ENCODE measurements around the gene ADAMTS15. TPM values are rescaled to one million over a fixed set of nuclear protein-coding genes. Genes with fewer than 3 reads are reported as not detected.

Gene ADAMTS15, protein sequence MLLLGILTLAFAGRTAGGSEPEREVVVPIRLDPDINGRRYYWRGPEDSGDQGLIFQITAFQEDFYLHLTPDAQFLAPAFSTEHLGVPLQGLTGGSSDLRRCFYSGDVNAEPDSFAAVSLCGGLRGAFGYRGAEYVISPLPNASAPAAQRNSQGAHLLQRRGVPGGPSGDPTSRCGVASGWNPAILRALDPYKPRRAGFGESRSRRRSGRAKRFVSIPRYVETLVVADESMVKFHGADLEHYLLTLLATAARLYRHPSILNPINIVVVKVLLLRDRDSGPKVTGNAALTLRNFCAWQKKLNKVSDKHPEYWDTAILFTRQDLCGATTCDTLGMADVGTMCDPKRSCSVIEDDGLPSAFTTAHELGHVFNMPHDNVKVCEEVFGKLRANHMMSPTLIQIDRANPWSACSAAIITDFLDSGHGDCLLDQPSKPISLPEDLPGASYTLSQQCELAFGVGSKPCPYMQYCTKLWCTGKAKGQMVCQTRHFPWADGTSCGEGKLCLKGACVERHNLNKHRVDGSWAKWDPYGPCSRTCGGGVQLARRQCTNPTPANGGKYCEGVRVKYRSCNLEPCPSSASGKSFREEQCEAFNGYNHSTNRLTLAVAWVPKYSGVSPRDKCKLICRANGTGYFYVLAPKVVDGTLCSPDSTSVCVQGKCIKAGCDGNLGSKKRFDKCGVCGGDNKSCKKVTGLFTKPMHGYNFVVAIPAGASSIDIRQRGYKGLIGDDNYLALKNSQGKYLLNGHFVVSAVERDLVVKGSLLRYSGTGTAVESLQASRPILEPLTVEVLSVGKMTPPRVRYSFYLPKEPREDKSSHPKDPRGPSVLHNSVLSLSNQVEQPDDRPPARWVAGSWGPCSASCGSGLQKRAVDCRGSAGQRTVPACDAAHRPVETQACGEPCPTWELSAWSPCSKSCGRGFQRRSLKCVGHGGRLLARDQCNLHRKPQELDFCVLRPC
- total RNA-seq, result under 1 TPM; 0.05 to 0.08 TPM

DNA sequence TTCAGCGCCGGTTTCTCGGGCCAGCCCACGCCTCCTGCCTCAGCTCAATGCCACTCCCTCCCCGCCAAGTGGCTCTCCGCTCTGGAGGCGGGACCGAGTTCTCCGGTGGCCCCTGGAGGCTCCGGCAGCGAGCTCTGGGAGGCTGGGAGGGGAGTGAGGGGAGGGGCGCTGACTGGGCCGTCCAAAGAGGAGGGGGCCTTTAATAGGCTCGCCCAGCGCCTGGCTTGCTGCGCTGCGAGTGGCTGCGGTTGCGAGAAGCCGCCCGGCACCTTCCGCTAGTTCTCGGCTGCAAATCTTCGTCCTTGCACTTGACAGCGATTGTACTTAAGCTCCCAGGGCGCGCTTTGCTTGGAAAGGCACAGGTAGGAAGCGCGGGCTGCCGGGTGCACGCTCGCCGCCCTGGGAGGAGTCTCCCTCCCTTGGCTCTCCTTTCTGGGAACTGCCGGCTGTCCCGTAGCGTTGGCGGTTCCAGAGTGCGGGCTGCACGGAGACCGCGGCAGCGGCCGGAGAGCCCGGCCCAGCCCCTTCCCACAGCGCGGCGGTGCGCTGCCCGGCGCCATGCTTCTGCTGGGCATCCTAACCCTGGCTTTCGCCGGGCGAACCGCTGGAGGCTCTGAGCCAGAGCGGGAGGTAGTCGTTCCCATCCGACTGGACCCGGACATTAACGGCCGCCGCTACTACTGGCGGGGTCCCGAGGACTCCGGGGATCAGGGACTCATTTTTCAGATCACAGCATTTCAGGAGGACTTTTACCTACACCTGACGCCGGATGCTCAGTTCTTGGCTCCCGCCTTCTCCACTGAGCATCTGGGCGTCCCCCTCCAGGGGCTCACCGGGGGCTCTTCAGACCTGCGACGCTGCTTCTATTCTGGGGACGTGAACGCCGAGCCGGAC, at the start of gene ADAMTS15:
ADAMTS15 (plus strand) TSS at position 230 of the 894 bp plus-strand sequence; CDS start at position 559, 329 bp downstream.
- Mint-ChIP-seq H3K27ac (no peak within 1 kb of the TSS), H3K36me3 (ENCODE audit: low read depth) (no peaks in the 10 kb centered on the region), H3K9me3 (ENCODE audit: insufficient read depth) (no peaks in the 10 kb centered on the region), H3K27me3 (ENCODE audit: low read depth) (peaks cover 56% of the 10 kb centered on the region), H3K4me3 (peak within 1 kb of the TSS; percentile 57), H3K4me1 (ENCODE audit: low read depth) (peaks cover 9% of the 10 kb centered on the region)
- ChIA-PET CTCF (interaction anchor here (1.2 to 3.4 kb wide), 2 partner anchors 13 to 413 kb away, joined by 4 to 13 read pairs; no protein-coding TSS in a partner anchor), POLR2A (no interaction called here)
- peak; percentile 93 for ATAC-seq
- peak; percentile 58 for DNase-seq

DNA sequence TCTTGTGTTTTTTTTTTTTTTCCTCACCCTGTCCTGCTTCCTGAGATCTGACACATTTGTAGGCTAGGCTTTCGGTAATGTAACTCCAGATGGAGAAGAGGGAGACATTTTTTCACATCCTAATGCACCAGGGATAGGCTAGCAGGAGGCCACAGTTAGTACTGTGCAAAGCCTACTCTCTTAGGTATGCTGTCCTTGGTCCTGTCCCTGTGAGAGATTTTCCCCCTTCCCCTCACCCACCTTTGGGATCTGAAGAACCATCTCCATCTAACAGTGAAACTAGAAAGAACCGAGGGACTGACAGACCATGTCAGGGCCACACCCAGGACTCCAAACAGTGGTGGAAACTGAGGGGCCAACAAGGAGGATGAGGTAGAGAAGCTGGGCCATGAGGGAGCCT, 49.2 kb upstream of the ADAMTS15 start:
- Mint-ChIP-seq H3K4me1 (ENCODE audit: low read depth) (peaks cover 13% of the 10 kb centered on the region), H3K27me3 (ENCODE audit: low read depth) (peaks cover 39% of the 10 kb centered on the region), H3K36me3 (ENCODE audit: low read depth) (no peaks in the 10 kb centered on the region), H3K4me3 (no peak overlapping the region), H3K9me3 (ENCODE audit: insufficient read depth) (no peaks in the 10 kb centered on the region), H3K27ac (no peak overlapping the region)
- POLR2A ChIA-PET, result no interaction called here
- CTCF ChIA-PET, result no interaction called here
- ATAC-seq, result no peak
- DNase-seq, result no peak

DNA sequence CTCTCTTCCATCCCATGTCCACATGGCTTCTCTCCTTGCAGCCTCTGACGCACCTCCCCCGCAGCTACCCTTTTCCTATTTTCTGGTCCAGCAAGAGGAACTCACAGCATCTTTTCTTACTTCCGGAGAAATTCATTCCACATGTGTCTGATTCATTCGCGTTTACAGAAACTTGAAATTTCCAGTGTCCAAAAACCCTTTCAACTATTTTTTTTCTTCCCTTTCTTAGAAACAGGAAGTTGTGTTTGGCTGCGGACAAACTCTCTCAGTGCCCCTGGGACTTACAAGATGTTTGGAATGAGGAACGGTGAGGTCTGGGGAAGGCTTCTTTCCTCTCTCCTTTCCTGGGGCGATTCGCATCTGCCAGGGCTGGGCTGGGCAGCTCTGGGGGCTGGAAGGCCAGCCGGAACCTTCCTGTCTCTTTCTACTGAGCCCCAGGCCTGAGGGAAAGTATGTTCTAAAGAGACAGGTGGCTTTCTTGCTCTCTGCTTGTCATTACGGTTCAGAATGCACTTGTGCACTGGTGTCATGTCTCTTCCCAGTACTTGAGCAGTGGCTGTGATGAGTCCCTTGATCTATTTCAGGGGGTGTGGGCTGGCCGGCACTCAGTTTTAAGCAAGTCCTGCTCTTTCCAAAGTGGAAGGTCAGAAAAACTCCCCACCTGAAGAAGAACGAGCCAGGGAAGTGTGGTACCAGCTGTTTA, 47.5 kb upstream of the ADAMTS15 start:
- ChIA-PET CTCF (interaction anchor here (0.9 kb wide), 1 partner anchor 188 kb away, joined by 3 read pairs; no protein-coding TSS in a partner anchor), POLR2A (no interaction called here)
- Mint-ChIP-seq H3K27me3 (ENCODE audit: low read depth) (peaks cover 33% of the 10 kb centered on the region), H3K9me3 (ENCODE audit: insufficient read depth) (no peaks in the 10 kb centered on the region), H3K27ac (no peak overlapping the region), H3K36me3 (ENCODE audit: low read depth) (no peaks in the 10 kb centered on the region), H3K4me1 (ENCODE audit: low read depth) (peaks cover 13% of the 10 kb centered on the region), H3K4me3 (no peak overlapping the region)
- ATAC-seq (no peak), DNase-seq (no peak)

DNA sequence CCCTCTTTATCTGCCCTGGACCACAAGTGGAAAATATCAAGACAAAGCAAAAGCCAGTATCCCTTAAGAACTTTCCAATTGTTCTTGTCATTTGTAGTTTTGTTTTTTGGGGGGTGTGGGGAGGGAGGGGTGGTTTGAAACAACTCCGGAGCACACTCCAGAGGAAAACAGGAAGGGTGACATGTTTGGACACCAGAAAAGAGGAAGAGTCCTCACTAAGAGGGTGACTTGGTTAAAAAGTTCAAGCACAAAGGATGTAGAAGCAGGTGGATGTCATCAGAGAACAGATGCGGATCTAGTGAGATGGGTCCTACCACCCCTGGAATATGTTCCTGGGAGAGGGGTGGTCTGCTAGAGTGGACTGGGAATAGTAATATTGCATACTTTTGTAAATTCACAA, 45.9 kb upstream of the ADAMTS15 start:
- H3K4me3 Mint-ChIP-seq, result no peak overlapping the region
- H3K4me1 Mint-ChIP-seq (ENCODE audit: low read depth), result peaks cover 13% of the 10 kb centered on the region
- H3K9me3 Mint-ChIP-seq (ENCODE audit: insufficient read depth), result no peaks in the 10 kb centered on the region
- ATAC-seq (no peak), DNase-seq (no peak)
- no peaks in the 10 kb centered on the region for H3K36me3 Mint-ChIP-seq (ENCODE audit: low read depth)
- H3K27ac Mint-ChIP-seq, result no peak overlapping the region
- ChIA-PET POLR2A (no interaction called here), CTCF (no interaction called here)
- peaks cover 29% of the 10 kb centered on the region for H3K27me3 Mint-ChIP-seq (ENCODE audit: low read depth)

DNA sequence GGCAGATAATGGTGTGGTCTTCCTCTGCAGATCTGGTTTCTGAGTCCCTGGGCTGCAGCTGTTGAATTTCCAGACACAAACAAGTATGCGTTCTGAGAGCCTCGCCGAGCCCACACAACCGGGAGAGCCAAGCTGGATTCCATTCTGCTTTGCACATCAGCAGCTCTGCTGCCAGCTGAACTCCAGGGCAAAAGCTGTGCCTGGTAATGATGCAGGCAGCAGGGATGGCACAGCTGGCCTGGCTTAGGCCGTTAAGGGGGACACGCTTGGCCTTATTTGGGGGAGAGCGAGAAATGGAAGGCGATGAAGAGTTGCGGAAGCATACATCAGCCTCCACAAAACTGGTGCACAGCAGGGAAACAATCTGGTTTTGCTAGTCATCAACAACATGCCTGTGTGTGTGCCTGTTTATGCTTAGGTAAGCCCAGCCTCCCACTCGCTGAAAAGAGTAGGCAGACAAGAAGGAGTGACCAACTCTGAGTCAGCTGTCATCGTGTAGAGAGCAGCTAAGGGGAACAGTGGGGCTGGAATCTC, 45.1 kb upstream of the ADAMTS15 start:
- DNase-seq, result no peak
- H3K36me3 Mint-ChIP-seq (ENCODE audit: low read depth), result no peaks in the 10 kb centered on the region
- H3K9me3 Mint-ChIP-seq (ENCODE audit: insufficient read depth), result no peaks in the 10 kb centered on the region
- ChIA-PET POLR2A (no interaction called here), CTCF (no interaction called here)
- peaks cover 13% of the 10 kb centered on the region for H3K4me1 Mint-ChIP-seq (ENCODE audit: low read depth)
- no peak overlapping the region for H3K27ac Mint-ChIP-seq
- no peak overlapping the region for H3K4me3 Mint-ChIP-seq
- peaks cover 25% of the 10 kb centered on the region for H3K27me3 Mint-ChIP-seq (ENCODE audit: low read depth)
- ATAC-seq, result no peak

DNA sequence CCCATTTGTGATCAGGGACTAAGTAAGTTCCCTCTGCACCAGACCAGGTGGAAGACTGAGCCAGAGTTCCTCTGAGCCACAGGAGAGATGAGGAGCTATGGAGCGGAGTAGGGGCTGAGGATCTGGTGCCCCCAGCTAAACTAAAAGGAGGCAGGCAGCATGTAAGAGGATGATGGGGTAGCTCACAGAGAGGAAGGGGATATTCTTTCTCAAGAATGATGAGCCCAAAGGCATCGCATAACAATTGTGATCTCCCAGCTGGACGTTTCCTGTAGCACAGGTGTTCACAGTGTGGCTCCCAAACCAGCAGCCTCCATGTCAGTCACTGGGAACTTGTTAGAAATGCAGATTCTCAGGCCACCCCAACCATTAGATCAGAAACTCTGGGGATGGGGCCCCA, 44.5 kb upstream of the ADAMTS15 start:
- CTCF ChIA-PET, result no interaction called here

DNA sequence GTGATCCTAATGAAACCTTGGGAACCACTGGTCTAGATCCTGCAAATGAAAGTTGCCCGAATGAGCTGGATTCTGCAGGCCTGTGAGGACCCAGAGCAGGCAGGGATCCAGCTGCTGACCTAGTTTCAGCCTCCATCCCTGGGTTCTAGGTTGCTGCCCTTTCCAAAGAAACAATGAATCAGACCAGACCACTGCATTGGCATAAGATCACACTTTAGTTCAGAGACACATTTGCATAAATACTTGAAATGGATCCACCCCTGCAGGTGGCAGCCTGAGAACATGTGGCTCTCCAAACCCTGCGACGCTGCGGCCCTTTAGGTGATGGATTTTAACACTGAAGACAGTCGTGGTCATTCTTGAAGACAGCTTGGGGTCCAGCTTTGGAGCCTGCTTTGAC, 43.7 kb upstream of the ADAMTS15 start:
- H3K4me3 Mint-ChIP-seq, result no peak overlapping the region

More for the DNA sequence above, 44.5 kb upstream of the ADAMTS15 start:
- H3K9me3 Mint-ChIP-seq (ENCODE audit: insufficient read depth), result no peaks in the 10 kb centered on the region
- POLR2A ChIA-PET, result no interaction called here
- H3K4me3 Mint-ChIP-seq, result no peak overlapping the region
- peaks cover 13% of the 10 kb centered on the region for H3K4me1 Mint-ChIP-seq (ENCODE audit: low read depth)
- H3K27me3 Mint-ChIP-seq (ENCODE audit: low read depth), result peaks cover 24% of the 10 kb centered on the region
- DNase-seq (no peak), ATAC-seq (no peak)
- H3K27ac Mint-ChIP-seq, result no peak overlapping the region
- no peaks in the 10 kb centered on the region for H3K36me3 Mint-ChIP-seq (ENCODE audit: low read depth)

DNA sequence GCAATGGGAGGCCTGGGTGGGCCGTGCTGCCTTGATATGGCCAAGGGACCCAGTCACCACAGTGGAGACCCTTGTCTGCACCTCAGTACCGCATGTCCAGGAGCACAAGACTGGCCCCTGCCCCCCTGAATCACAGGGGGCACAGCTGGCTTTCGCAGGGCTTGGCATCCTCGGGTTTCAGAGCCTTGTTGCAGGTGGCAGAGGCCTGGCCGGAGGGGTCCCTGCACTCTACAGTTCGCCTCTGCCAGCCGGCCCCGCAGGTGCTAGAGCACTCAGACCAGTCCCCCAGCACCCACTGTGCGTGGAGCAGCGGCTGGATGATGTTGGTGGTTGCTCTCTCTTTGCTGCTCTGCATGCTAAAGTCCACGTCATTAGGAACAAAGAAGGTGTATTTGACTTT, 43.0 kb upstream of the ADAMTS15 start:
- H3K9me3 Mint-ChIP-seq (ENCODE audit: insufficient read depth), result no peaks in the 10 kb centered on the region
- POLR2A ChIA-PET, result no interaction called here
- H3K27ac Mint-ChIP-seq, result no peak overlapping the region
- H3K4me1 Mint-ChIP-seq (ENCODE audit: low read depth), result peaks cover 8% of the 10 kb centered on the region
- ATAC-seq, result no peak
- peaks cover 22% of the 10 kb centered on the region for H3K27me3 Mint-ChIP-seq (ENCODE audit: low read depth)
- no peaks in the 10 kb centered on the region for H3K36me3 Mint-ChIP-seq (ENCODE audit: low read depth)
- CTCF ChIA-PET, result no interaction called here
- no peak overlapping the region for H3K4me3 Mint-ChIP-seq
- no peak for DNase-seq

More for the DNA sequence above, 43.7 kb upstream of the ADAMTS15 start:
- no peaks in the 10 kb centered on the region for H3K9me3 Mint-ChIP-seq (ENCODE audit: insufficient read depth)
- peaks cover 13% of the 10 kb centered on the region for H3K4me1 Mint-ChIP-seq (ENCODE audit: low read depth)
- ATAC-seq, result no peak
- ChIA-PET CTCF (no interaction called here), POLR2A (no interaction called here)
- no peaks in the 10 kb centered on the region for H3K36me3 Mint-ChIP-seq (ENCODE audit: low read depth)
- H3K27ac Mint-ChIP-seq, result no peak overlapping the region
- peaks cover 27% of the 10 kb centered on the region for H3K27me3 Mint-ChIP-seq (ENCODE audit: low read depth)
- DNase-seq, result no peak

DNA sequence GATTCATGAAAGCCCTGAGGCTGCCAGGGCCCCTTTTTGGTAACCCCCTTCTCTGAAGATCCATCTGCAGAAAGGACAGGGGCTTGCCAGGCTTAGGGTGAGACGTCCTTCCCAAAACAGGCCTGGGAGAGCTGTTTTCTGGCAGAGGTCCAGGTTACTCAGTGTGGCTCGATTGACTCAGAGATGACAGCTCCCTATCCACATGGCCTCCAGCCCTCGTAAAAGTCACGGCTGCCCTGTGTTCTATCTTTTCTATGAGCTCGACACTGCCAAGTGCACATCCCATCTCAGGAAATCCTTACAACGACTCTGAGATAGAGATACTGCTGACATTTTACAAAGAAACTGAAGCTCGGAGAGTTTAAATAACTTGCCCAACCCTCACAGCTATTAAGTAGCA, 40.5 kb upstream of the ADAMTS15 start:
- Mint-ChIP-seq H3K4me3 (no peak overlapping the region), H3K36me3 (ENCODE audit: low read depth) (no peaks in the 10 kb centered on the region), H3K27ac (no peak overlapping the region), H3K27me3 (ENCODE audit: low read depth) (peaks cover 10% of the 10 kb centered on the region), H3K9me3 (ENCODE audit: insufficient read depth) (no peaks in the 10 kb centered on the region), H3K4me1 (ENCODE audit: low read depth) (no peaks in the 10 kb centered on the region)
- ChIA-PET CTCF (no interaction called here), POLR2A (no interaction called here)
- no peak for DNase-seq
- no peak for ATAC-seq

DNA sequence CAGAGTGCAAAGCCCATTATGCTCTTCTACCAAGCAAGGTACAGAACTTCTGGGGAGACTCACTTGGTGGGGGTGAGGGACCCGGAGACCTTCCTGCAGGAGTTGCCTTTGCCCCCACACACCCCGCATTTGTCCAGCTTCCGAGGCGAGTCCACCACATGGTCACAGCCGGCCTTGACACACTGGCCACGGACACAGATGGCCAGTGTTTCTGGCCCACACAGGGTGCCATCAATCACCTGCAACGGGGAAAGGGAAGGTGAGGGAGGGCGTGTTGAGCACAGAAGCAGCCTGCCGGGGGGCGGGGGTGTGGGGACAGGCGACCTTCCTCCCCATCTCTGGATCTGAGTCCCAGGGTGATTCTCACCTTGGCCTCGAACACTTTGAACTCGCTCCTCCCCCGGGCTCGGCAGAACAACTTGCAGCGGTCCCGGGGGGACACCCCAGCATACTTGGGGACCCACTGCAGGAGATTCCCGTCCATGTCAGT, 40.0 kb upstream of the ADAMTS15 start:
- ChIA-PET POLR2A (no interaction called here), CTCF (no interaction called here)
- no peak overlapping the region for H3K27ac Mint-ChIP-seq
- no peak overlapping the region for H3K4me3 Mint-ChIP-seq
- no peaks in the 10 kb centered on the region for H3K9me3 Mint-ChIP-seq (ENCODE audit: insufficient read depth)
- peaks cover 10% of the 10 kb centered on the region for H3K27me3 Mint-ChIP-seq (ENCODE audit: low read depth)
- DNase-seq (no peak), ATAC-seq (no peak)
- H3K4me1 Mint-ChIP-seq (ENCODE audit: low read depth), result no peaks in the 10 kb centered on the region
- no peaks in the 10 kb centered on the region for H3K36me3 Mint-ChIP-seq (ENCODE audit: low read depth)

DNA sequence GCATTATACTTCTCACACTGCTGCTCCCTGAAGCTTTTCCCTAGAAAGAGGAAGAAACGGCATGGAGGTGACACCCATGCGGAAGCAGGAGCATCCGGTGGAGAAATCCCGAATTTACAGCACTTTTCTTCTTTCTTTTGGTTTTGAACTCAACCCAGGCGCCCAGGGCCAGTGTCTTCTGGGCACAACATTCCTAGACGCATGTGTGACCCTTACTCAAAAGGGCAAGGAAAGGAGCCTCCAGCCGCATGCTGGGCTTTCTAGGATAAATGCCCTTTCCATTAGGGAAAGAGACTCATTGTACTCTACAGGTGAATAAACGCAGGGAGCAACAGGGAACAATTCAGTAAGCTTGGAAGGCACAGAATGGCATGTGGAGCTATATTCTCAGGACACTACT, 39.5 kb upstream of the ADAMTS15 start:
- Mint-ChIP-seq H3K27ac (no peak overlapping the region), H3K9me3 (ENCODE audit: insufficient read depth) (no peaks in the 10 kb centered on the region), H3K36me3 (ENCODE audit: low read depth) (no peaks in the 10 kb centered on the region), H3K27me3 (ENCODE audit: low read depth) (peaks cover 6% of the 10 kb centered on the region), H3K4me1 (ENCODE audit: low read depth) (no peaks in the 10 kb centered on the region), H3K4me3 (no peak overlapping the region)
- ChIA-PET POLR2A (no interaction called here), CTCF (no interaction called here)
- no peak for ATAC-seq
- DNase-seq, result no peak

Data from activated CD8-positive, alpha-beta T cell treated with anti-CD3 and anti-CD28 coated beads, Interleukin-2, amount 10 ng/mL, durations not matched to agents 7 days and 5 days (primary cell).